ENCODE measurements around the gene DNAJC6.

The DNAJC6 gene

DNA sequence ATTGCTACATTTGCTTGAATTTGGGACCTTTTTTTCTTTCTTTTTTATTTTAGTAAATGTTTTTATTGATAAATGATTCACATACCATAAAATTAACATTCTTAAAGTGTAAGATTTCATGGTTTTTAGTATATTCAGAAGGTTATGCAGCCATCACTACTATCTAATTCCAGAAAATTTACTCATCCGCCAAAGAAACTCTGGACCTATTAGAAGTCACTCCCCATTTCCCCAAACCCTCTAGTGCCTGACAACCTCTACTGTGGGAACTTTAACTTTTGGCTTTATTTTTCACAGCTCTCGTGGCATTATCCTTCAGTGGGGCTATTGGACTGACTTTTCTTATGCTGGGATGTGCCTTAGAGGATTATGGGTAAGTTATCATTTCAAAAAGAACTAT is 115.7 kb downstream of the DNAJC6 start:
- TF ChIP-seq, protein P1, sequence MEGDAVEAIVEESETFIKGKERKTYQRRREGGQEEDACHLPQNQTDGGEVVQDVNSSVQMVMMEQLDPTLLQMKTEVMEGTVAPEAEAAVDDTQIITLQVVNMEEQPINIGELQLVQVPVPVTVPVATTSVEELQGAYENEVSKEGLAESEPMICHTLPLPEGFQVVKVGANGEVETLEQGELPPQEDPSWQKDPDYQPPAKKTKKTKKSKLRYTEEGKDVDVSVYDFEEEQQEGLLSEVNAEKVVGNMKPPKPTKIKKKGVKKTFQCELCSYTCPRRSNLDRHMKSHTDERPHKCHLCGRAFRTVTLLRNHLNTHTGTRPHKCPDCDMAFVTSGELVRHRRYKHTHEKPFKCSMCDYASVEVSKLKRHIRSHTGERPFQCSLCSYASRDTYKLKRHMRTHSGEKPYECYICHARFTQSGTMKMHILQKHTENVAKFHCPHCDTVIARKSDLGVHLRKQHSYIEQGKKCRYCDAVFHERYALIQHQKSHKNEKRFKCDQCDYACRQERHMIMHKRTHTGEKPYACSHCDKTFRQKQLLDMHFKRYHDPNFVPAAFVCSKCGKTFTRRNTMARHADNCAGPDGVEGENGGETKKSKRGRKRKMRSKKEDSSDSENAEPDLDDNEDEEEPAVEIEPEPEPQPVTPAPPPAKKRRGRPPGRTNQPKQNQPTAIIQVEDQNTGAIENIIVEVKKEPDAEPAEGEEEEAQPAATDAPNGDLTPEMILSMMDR (IDR thresholded peaks at IDR 0.05; ENCODE audit: unreplicated experiment in 3 of 3), result no peak
- H3K4me1 Mint-ChIP-seq, result no peaks in the 10 kb centered on the region
- H3K9me3 Mint-ChIP-seq, result no peaks in the 10 kb centered on the region
- peaks cover under 1% of the 10 kb centered on the region for H3K27me3 Mint-ChIP-seq (ENCODE audit: low read depth)
- H3K36me3 Mint-ChIP-seq (ENCODE audit: low read depth), result peaks cover 44% of the 10 kb centered on the region
- H3K27ac Mint-ChIP-seq, result no peak overlapping the region
- no peak overlapping the region for H3K4me3 Mint-ChIP-seq

GRCh38 chr1:65425697-65426096 is 116.4 kb downstream of the DNAJC6 start:
- Mint-ChIP-seq H3K9me3 (no peaks in the 10 kb centered on the region), H3K4me3 (no peak overlapping the region), H3K36me3 (ENCODE audit: low read depth) (peaks cover 47% of the 10 kb centered on the region), H3K27me3 (ENCODE audit: low read depth) (no peaks in the 10 kb centered on the region), H3K4me1 (no peaks in the 10 kb centered on the region), H3K27ac (peak overlapping the region in 1 of 3 experiments; percentile 94)
- TF ChIP-seq, protein P1 (IDR thresholded peaks at IDR 0.05; ENCODE audit: unreplicated experiment in 3 of 3), result no peak

DNA sequence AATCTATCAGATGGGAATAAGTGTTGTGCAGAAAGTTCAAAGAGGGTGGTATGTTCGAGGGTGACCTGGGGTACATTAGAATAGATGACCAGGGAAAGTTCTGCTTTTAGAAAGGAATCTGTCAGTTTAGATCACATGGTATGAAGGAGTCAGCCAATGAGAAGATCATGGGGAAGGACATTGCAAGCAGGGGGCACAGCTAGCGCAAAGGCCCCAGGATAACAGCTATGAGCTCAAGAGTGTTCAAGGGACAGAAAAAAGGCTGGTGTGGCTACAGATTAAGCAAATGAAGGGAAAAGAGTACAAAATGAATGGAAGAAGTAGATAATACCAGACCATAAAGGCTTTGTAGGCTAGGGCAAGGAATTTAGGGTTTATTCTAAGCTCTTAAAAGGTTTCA is 119.7 kb downstream of the DNAJC6 start:
- Mint-ChIP-seq H3K4me3 (no peak overlapping the region), H3K27me3 (ENCODE audit: low read depth) (no peaks in the 10 kb centered on the region), H3K27ac (no peak overlapping the region), H3K36me3 (ENCODE audit: low read depth) (peaks cover 55% of the 10 kb centered on the region), H3K9me3 (no peaks in the 10 kb centered on the region), H3K4me1 (no peaks in the 10 kb centered on the region)
- TF ChIP-seq, protein P1 (IDR thresholded peaks at IDR 0.05; ENCODE audit: unreplicated experiment in 3 of 3), result no peak

DNA sequence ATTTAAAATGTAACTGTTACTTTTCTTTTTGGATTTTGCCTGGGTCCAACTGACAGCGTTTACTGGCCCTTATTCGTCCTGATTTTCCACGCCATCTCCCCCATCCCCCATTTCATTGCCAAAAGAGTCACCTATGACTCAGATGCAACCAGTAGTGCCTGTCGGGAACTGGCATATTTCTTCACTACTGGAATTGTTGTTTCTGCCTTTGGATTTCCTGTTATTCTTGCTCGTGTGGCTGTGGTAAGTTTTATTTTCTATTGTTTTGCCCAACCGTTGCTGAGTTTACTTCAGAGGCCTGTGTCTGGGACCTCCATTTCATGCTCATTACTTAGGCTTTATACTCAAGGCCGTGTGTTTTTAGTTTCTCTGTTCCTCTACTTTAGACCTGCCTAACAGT is 120.5 kb downstream of the DNAJC6 start:
- no peak overlapping the region for H3K4me3 Mint-ChIP-seq
- no peaks in the 10 kb centered on the region for H3K27me3 Mint-ChIP-seq (ENCODE audit: low read depth)
- peak overlapping the region in 2 of 3 experiments; percentile 0 to 39 for H3K27ac Mint-ChIP-seq
- no peaks in the 10 kb centered on the region for H3K4me1 Mint-ChIP-seq
- no peaks in the 10 kb centered on the region for H3K9me3 Mint-ChIP-seq
- H3K36me3 Mint-ChIP-seq (ENCODE audit: low read depth), result peaks cover 53% of the 10 kb centered on the region
- TF ChIP-seq, protein P1 (IDR thresholded peaks at IDR 0.05; ENCODE audit: unreplicated experiment in 3 of 3), result no peak

DNA sequence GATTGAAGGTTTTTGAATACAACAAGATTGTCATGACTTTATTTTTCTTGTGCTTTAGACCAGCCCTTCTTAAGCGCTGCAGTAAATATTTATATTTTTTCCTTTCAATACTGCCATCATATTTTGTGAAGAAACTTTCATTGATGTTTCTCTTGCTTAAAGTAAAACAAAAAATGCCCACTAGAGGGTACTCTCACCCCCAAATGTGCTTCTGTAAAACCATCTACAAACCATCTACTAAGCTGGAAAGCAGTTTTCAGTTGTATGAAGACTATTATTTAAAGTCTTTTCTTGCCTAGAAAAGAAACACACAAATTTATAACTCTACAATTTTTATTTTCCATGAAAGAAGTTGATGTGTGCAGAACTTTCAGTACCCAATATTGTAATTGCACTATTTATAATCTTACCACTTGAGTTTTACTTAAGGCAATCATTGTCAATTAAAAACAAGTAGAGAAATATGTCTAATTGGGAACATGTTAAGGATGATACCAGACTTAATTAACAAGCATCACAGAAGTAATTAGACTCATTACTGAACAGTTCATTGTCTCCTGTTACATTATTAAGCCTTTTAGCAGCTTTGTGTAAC is 121.9 kb downstream of the DNAJC6 start:
- no peak overlapping the region for H3K4me3 Mint-ChIP-seq
- H3K9me3 Mint-ChIP-seq, result no peaks in the 10 kb centered on the region
- no peaks in the 10 kb centered on the region for H3K27me3 Mint-ChIP-seq (ENCODE audit: low read depth)
- H3K27ac Mint-ChIP-seq, result peak overlapping the region in 1 of 3 experiments; percentile 8
- peaks cover 45% of the 10 kb centered on the region for H3K36me3 Mint-ChIP-seq (ENCODE audit: low read depth)
- peaks cover 5% of the 10 kb centered on the region for H3K4me1 Mint-ChIP-seq
- TF ChIP-seq, protein P1 (IDR thresholded peaks at IDR 0.05; ENCODE audit: unreplicated experiment in 3 of 3), result peak; percentile 55 to 70 (median 63)

GRCh38 chr1:65432918-65433317 is 123.6 kb downstream of the DNAJC6 start:
- Mint-ChIP-seq H3K4me3 (no peak overlapping the region), H3K27ac (no peak overlapping the region), H3K27me3 (ENCODE audit: low read depth) (no peaks in the 10 kb centered on the region), H3K36me3 (ENCODE audit: low read depth) (peaks cover 39% of the 10 kb centered on the region), H3K9me3 (no peaks in the 10 kb centered on the region), H3K4me1 (peaks cover 6% of the 10 kb centered on the region)
- TF ChIP-seq, protein P1 (IDR thresholded peaks at IDR 0.05; ENCODE audit: unreplicated experiment in 3 of 3), result no peak

Measured in nephron (organoid).